Limb (tissue), 2 donors: ENCODE measurements around the gene GCNT4.
A peak's percentile ranks its signal among the peaks of the same experiment; 100 is the strongest.
"Not testable (repeated sequence)": the region's sequence is repeated elsewhere in the genome, so short reads cannot be mapped to it uniquely, and the experiment has no call there.

Experiments
- DNase-seq, 2 donors: peaks; one replicate each; pipeline ENCODE4 v3.0.0-alpha.2; 2016; ENCODE audit errors: extremely low spot score in 2 of 2

The GCNT4 gene

GRCh38 chr5:75052192-75053053 is at the start of gene GCNT4:
Gene GCNT4 (minus strand): TSS chr5:75052558. CDS start chr5:75030037, 22,521 bp downstream.
- peak in 1 of 2 donors; percentile 67 for DNase-seq

GRCh38 chr5:75095956-75096355 is 43.6 kb upstream of the GCNT4 start:
- DNase-seq: not testable (repeated sequence)

- no peak for DNase-seq
These were observed 39.2 kb upstream of the GCNT4 start for GRCh38 chr5:75091597-75091996.

- DNase-seq: no peak
These were observed 37.3 kb upstream of the GCNT4 start for GRCh38 chr5:75089662-75090061.

- DNase-seq: no peak
These were observed 36.8 kb upstream of the GCNT4 start for GRCh38 chr5:75089137-75089536.

- DNase-seq: no peak
These were observed 36.3 kb upstream of the GCNT4 start for GRCh38 chr5:75088648-75089047.

GRCh38 chr5:75081510-75081909 is 29.2 kb upstream of the GCNT4 start:
- DNase-seq: no peak

- not testable (repeated sequence) for DNase-seq
These were observed 27.0 kb upstream of the GCNT4 start for GRCh38 chr5:75079346-75079745.

- no peak for DNase-seq
These were observed 25.7 kb upstream of the GCNT4 start for GRCh38 chr5:75078027-75078426.

GRCh38 chr5:75072061-75072460 is 19.7 kb upstream of the GCNT4 start:
- DNase-seq: no peak

GRCh38 chr5:75071100-75071499 is 18.7 kb upstream of the GCNT4 start:
- DNase-seq: no peak

- no peak for DNase-seq
These were observed 15.1 kb upstream of the GCNT4 start for GRCh38 chr5:75067434-75067833.

GRCh38 chr5:75062925-75063531 is 10.7 kb upstream of the GCNT4 start:
- no peak for DNase-seq

- DNase-seq: no peak
These were observed 7.7 kb upstream of the GCNT4 start for GRCh38 chr5:75059912-75060545.

GRCh38 chr5:75058986-75059535 is 6.7 kb upstream of the GCNT4 start:
- no peak for DNase-seq

- no peak for DNase-seq
These were observed 5.2 kb upstream of the GCNT4 start for GRCh38 chr5:75057561-75057960.

- no peak for DNase-seq
These were observed 3.4 kb upstream of the GCNT4 start for GRCh38 chr5:75055727-75056144.

GRCh38 chr5:75054134-75054930 is 2.0 kb upstream of the GCNT4 start:
- peak in 1 of 2 donors; percentile 52 for DNase-seq

GRCh38 chr5:75053304-75054133 is 1.2 kb upstream of the GCNT4 start:
- peak; percentile 27 to 71 for DNase-seq

- peak in 1 of 2 donors; percentile 68 for DNase-seq
These were observed 621 bp upstream of the GCNT4 start for GRCh38 chr5:75053054-75053303.
